ENCODE measurements around the gene GNL1.

DNA sequence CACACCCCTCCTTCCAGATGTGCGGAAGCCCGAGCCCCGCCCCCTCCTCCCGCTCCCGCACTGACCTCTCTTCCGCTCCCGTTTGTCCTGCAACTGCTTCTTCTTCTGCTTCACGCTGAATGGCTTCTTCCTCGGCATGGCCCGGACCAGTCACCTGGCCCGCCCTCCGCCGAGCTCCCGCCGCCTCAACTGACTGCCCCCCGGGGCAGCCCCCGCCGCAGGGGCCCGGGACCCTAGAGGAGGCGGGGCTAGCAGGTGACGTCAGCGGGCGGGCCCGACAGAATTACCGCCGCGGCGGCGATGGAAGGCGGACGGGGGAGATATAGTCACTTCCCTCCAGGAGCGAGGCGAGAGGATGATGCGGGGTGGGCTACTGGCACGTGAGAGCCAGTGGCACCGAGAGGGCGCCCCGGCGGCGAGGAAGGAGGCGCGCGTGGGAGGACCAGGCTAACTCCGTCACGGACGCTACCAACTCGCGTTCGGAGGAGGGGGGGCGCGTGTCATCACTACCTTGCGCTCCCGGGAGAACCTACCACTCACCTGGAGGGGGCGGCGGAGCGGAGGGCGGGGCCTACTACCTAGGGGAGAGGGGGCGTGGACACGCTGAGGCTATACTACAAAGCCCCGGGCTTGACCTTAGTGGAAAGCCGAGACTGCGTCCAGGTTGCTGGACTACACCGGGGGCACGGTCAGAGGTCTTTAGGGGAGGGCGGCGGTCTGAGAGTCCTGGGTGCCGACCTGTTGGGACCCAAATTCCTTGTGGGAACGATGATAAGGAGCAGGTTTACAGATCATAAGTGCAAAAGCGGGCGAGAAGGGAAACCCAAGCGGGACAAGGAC is at the start of gene GNL1:
- TF ChIP-seq POLR2A (IDR thresholded peaks at IDR 0.05; ENCODE audit: low read length), result no peak
- TF ChIP-seq GATA1 (IDR thresholded peaks at IDR 0.05; ENCODE audit: low read depth, low read length), result no peak
